WTC11 (cell line): ENCODE measurements around the gene ANO2.

Experiments used
- ATF2 ChIP-seq: sonication (generic); formaldehyde crosslinking; IDR thresholded peaks from 2 replicates; pipeline ENCODE4 v1.8.1; 2022; ENCODE audit warnings: low read depth, missing genetic modification reagents, borderline replicate concordance
- CREB1 ChIP-seq: sonication (generic); formaldehyde crosslinking; IDR thresholded peaks from 2 replicates; pipeline ENCODE4 v1.8.0; 2023; ENCODE audit warnings: mild to moderate bottlenecking, missing genetic modification reagents
- E2F4 ChIP-seq: sonication (generic); formaldehyde crosslinking; IDR thresholded peaks from 2 replicates; pipeline ENCODE4 v1.8.1; 2022; ENCODE audit warnings: low read depth, mild to moderate bottlenecking, moderate library complexity, missing genetic modification reagents, borderline replicate concordance
- MAX ChIP-seq: sonication (generic); formaldehyde crosslinking; IDR thresholded peaks from 2 replicates; pipeline ENCODE4 v1.8.0; 2022; ENCODE audit warnings: mild to moderate bottlenecking, missing genetic modification reagents
- MLX ChIP-seq: sonication (generic); formaldehyde crosslinking; IDR thresholded peaks from 2 replicates; pipeline ENCODE4 v1.8.1; 2023; ENCODE audit warnings: mild to moderate bottlenecking, missing genetic modification reagents, moderate library complexity
- ZNF121 ChIP-seq: sonication (generic); formaldehyde crosslinking; IDR thresholded peaks from 2 replicates; pipeline ENCODE4 v1.8.0; 2023; ENCODE audit warnings: missing genetic modification reagents
- ZNF317 ChIP-seq: sonication (generic); formaldehyde crosslinking; IDR thresholded peaks from 2 replicates; pipeline ENCODE4 v1.8.1; 2023; ENCODE audit warnings: low read depth, mild to moderate bottlenecking, moderate library complexity, missing genetic modification reagents, borderline replicate concordance
- TF ChIP-seq, protein P1 (sequence below): fragments of 200-600 bp; IDR thresholded peaks from 2 replicates; pipeline ENCODE4 v1.8.0; 2022; ENCODE audit warnings: antibody characterized with exemption
- TF ChIP-seq, protein P2 (sequence below): sonication (generic); formaldehyde crosslinking; IDR thresholded peaks from 2 replicates; pipeline ENCODE4 v1.8.0; 2023; ENCODE audit warnings: mild to moderate bottlenecking, missing genetic modification reagents

DNA sequence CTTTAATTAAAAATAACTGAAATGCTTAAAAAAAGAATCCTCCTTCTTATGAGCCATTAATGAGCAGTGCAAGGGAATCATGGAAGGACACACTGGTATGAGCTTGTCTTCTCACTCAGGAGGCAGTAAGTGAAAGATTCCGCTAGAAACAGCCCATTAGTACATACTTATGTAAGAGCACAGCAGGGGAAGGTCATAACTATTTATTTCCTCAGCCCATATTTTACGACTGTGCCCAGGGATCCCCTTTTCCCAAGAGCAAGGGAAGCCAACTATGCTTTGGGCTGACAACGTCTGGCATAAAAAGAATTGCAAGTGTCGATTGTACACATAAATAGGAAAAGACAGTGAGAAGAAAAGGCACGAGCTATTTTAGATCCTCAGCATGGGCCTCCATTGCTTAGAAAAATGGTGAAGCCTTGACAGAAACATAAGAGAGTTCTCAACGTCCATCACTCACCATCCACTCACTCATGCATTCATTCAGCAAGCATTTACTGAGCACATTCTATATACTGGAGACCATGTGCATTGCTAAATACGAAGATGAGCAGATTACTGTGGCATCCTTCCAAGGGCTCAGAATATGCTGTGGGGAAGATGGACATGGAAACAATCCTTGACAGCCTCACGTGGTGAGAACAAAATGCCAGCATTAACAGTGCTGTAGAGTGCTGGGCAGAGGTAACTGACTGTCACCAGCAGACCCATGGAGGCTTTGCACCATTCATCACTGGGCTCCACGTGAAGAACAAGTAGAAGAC lies 360.5 kb downstream of the ANO2 start:
- no peak for TF ChIP-seq MLX (CRISPR knock-in tag)
- TF ChIP-seq, protein P1, sequence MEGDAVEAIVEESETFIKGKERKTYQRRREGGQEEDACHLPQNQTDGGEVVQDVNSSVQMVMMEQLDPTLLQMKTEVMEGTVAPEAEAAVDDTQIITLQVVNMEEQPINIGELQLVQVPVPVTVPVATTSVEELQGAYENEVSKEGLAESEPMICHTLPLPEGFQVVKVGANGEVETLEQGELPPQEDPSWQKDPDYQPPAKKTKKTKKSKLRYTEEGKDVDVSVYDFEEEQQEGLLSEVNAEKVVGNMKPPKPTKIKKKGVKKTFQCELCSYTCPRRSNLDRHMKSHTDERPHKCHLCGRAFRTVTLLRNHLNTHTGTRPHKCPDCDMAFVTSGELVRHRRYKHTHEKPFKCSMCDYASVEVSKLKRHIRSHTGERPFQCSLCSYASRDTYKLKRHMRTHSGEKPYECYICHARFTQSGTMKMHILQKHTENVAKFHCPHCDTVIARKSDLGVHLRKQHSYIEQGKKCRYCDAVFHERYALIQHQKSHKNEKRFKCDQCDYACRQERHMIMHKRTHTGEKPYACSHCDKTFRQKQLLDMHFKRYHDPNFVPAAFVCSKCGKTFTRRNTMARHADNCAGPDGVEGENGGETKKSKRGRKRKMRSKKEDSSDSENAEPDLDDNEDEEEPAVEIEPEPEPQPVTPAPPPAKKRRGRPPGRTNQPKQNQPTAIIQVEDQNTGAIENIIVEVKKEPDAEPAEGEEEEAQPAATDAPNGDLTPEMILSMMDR = no peak
- TF ChIP-seq ZNF121 = no peak
- no peak for TF ChIP-seq ZNF317 (CRISPR knock-in tag)
- TF ChIP-seq CREB1 = no peak
- TF ChIP-seq E2F4 (CRISPR knock-in tag) = no peak
- TF ChIP-seq, protein P2, sequence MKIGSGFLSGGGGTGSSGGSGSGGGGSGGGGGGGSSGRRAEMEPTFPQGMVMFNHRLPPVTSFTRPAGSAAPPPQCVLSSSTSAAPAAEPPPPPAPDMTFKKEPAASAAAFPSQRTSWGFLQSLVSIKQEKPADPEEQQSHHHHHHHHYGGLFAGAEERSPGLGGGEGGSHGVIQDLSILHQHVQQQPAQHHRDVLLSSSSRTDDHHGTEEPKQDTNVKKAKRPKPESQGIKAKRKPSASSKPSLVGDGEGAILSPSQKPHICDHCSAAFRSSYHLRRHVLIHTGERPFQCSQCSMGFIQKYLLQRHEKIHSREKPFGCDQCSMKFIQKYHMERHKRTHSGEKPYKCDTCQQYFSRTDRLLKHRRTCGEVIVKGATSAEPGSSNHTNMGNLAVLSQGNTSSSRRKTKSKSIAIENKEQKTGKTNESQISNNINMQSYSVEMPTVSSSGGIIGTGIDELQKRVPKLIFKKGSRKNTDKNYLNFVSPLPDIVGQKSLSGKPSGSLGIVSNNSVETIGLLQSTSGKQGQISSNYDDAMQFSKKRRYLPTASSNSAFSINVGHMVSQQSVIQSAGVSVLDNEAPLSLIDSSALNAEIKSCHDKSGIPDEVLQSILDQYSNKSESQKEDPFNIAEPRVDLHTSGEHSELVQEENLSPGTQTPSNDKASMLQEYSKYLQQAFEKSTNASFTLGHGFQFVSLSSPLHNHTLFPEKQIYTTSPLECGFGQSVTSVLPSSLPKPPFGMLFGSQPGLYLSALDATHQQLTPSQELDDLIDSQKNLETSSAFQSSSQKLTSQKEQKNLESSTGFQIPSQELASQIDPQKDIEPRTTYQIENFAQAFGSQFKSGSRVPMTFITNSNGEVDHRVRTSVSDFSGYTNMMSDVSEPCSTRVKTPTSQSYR (CRISPR knock-in tag) = no peak
- no peak for TF ChIP-seq ATF2 (CRISPR knock-in tag)
- no peak for TF ChIP-seq MAX (CRISPR knock-in tag)
